HFFc6 (cell line): ENCODE results near the gene MRPL30. TPM values are rescaled to one million over a fixed set of nuclear protein-coding genes. Genes with fewer than 3 reads are reported as not detected.

Source experiments
- DNase-seq: peaks from one replicate; pipeline ENCODE4 v3.0.0-alpha.2; 2018
- H3K27ac Mint-ChIP-seq: 2 replicates; pipeline ENCODE4 v1.8.0; 2020; ENCODE audit warnings: mild to moderate bottlenecking, mixed read lengths
- H3K27me3 Mint-ChIP-seq: 2 replicates; pipeline ENCODE4 v1.8.0; 2021; ENCODE audit warnings: mild to moderate bottlenecking, moderate library complexity, mixed read lengths; ENCODE audit not compliant: insufficient read depth
- H3K36me3 Mint-ChIP-seq: 2 replicates; pipeline ENCODE4 v1.8.0; 2021; ENCODE audit warnings: low read depth, mixed read lengths
- H3K4me1 Mint-ChIP-seq: 2 replicates; pipeline ENCODE4 v1.8.0; 2020; ENCODE audit warnings: low read depth, mixed read lengths
- H3K4me3 Mint-ChIP-seq: 2 replicates; pipeline ENCODE4 v1.8.0; 2020; ENCODE audit warnings: mild to moderate bottlenecking, moderate library complexity, mixed read lengths
- H3K9me3 Mint-ChIP-seq: 2 replicates; pipeline ENCODE4 v1.8.0; 2020; ENCODE audit warnings: mild to moderate bottlenecking, mixed read lengths
- total RNA-seq, 6 experiments: library from RNA; stranded (reverse); fragmentation: NEBNext Ultra II Directional; extraction: Animal tissue kit (Norgen Biotek cat#: 25700); gene quantifications; 2 replicates in 1 of 6; 3 replicates in 5 of 6; pipeline ENCODE4 v1.2.3, GENCODE V29; 2021
- TF ChIP-seq, protein P1 (sequence below): fragments of 200-600 bp; sonication (generic); IDR thresholded peaks from 2 replicates; pipeline ENCODE4 v1.5.0; 2021; ENCODE audit warnings: antibody characterized with exemption, mild to moderate bottlenecking

Gene MRPL30
- total RNA-seq, 6 experiments from 2014 or later = 25.6 to 31.8 (median 29.6) TPM

DNA sequence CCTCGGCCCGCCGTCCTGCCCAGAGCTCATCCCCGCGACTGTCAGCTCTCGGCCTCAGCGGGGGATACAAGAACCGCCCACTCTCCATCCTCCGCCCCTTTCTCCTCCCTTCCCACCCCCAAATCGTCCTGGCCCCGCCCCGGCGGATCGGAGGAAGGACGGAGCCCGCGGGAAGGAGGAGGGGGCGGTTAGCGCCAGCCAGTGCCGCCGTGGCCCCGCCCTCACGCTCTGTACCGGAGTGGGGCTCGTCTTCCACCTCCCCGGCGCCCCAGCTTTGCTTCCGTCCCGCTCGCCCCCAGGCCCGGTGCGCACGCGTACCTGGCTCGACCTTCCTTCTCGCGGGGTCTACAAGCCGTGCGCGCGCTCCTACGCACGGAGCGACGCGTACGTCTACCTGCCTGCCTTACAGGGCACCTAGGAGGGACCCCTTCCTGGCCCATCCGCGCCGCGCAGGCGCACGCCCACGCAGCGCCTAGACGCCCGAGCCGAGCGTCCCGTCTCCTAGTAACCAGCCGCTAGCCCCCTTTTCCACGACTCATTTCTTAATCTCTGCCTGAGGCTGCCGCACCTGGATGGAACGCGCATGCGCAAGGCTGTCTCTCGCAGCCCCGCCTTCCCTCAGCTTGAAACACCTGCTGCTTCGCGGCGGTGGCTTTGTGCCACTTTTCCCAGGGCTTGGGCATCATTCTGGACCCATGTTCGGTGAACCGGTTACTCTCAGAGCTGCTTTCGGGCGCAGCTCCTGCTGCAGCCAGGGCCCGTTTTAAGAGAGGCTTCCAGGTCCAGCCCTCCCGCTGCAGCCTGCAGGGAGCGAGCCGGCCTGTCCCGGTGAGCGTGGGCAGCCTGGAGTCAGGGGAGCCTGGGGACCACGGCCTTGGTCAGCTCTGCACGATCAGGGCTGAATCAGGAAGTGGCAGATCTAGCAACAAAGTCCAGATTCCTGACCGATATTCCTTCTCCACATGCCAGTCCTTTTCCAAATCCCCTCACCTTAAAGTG, 39.6 kb upstream of the MRPL30 start, which contains the start of gene C2orf15:
Gene C2orf15, plus strand, starts transcription at position 598 of the 999 bp plus-strand sequence. CDS start 8,852 bp downstream, outside the sequence.
- Mint-ChIP-seq H3K27ac (peak within 1 kb of the TSS; percentile 32), H3K9me3 (no peaks in the 10 kb centered on the region), H3K4me3 (peak within 1 kb of the TSS; percentile 93), H3K27me3 (peaks cover 11% of the 10 kb centered on the region), H3K4me1 (peaks cover 9% of the 10 kb centered on the region; the same call in 1 of the 2 replicates), H3K36me3 (no peaks in the 10 kb centered on the region)
- TF ChIP-seq, protein P1, sequence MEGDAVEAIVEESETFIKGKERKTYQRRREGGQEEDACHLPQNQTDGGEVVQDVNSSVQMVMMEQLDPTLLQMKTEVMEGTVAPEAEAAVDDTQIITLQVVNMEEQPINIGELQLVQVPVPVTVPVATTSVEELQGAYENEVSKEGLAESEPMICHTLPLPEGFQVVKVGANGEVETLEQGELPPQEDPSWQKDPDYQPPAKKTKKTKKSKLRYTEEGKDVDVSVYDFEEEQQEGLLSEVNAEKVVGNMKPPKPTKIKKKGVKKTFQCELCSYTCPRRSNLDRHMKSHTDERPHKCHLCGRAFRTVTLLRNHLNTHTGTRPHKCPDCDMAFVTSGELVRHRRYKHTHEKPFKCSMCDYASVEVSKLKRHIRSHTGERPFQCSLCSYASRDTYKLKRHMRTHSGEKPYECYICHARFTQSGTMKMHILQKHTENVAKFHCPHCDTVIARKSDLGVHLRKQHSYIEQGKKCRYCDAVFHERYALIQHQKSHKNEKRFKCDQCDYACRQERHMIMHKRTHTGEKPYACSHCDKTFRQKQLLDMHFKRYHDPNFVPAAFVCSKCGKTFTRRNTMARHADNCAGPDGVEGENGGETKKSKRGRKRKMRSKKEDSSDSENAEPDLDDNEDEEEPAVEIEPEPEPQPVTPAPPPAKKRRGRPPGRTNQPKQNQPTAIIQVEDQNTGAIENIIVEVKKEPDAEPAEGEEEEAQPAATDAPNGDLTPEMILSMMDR = no peak
- peak; percentile 58 for DNase-seq

DNA sequence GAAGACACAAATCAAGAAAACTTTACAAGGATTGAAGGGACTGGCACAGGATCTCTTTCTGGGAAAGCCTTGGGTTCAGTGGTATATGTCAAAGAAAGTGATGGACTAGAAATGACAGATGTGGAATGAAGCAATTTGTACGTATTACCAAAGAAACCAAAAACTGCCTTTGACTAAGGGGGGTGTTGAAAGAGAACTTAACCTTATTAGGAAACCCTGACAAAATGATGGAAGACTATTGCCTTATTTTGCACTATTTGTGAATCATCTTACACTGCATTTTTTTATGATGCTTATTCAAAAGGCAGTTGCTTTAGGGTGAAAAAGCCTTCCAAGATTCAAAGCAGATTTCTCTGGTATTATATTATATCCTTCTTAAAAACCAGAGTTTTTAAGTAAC, 30.3 kb upstream of the MRPL30 start:
- Mint-ChIP-seq H3K4me1 (peaks cover 7% of the 10 kb centered on the region), H3K36me3 (no peaks in the 10 kb centered on the region), H3K4me3 (no peak overlapping the region), H3K27ac (no peak overlapping the region), H3K9me3 (no peaks in the 10 kb centered on the region), H3K27me3 (0 out of 2 replicates have a peak, but pooled peaks cover 2% of the 10 kb centered on the region)
- DNase-seq = no peak
- TF ChIP-seq, protein P1 = no peak

DNA sequence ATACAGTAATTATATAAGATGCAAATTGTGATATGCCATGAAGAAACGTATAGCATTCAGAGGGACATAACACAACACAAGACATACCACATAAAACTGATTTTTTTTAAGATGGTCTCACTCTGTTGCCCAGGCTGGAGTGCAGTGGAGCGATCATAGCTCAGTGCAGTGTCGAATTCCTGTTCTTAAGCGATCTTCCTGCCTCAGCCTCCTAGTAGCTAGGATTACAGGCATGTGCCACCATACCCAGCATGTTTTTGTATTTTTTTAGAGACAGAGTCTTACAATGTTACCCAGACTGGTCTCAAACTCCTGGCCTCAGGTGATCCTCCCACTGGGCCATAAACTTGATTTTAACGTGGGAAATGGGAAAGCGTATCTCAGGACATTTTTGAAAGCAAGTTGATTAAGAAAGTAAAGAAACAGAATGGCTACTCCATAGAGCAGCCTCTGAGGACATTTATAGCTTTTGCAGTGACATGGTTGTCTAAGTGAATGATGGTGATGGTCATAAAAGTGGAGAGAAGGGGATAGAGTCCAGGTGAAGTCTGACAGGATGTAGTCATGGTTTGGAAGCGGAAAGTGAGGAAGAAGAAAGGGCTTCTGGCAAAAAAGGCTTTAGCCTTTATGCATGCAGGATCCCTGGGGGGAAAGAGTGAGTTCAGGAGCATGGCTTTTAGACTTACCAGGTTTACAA, 28.6 kb upstream of the MRPL30 start:
- TF ChIP-seq, protein P1 = no peak
- Mint-ChIP-seq H3K4me1 (peaks cover 12% of the 10 kb centered on the region), H3K27me3 (no peaks in the 10 kb centered on the region), H3K27ac (no peak overlapping the region), H3K4me3 (no peak overlapping the region), H3K9me3 (no peaks in the 10 kb centered on the region), H3K36me3 (0 out of 2 replicates have a peak, but pooled peaks cover 3% of the 10 kb centered on the region)
- no peak for DNase-seq

DNA sequence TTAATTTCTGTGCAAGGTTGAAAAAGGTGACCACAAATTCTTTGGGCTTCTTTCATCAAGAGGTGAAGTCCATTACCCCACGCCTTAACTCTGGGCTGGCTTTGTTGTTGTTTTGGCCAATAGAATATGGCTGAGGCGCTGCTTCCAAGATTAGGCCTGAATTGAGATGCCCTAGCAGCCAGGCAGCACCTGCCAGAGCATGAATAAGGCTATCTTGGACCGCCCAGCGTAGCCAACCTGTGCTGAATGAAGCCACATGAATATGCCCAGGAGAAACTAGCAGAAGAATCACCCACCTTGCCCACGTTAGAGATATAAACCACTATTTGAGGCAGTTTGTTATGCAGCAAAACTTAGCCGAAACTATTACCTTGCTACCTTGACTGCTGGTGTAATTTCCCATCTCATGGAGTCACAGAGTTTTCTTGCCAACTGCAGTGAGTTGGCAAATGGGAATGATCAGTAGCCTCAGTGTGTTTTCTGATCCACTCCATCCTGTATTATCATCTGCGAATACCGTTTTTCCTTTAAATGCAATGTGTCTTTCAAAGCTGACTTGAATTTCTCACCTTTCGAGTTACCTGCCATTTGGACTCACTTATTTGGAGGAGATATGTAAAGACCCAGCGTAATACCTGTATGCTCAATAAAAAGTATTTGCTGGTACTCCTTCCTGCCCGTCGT, 26.9 kb upstream of the MRPL30 start:
- DNase-seq = no peak
- Mint-ChIP-seq H3K27me3 (no peaks in the 10 kb centered on the region), H3K9me3 (no peaks in the 10 kb centered on the region), H3K4me3 (peak overlapping the region; percentile 90), H3K27ac (peak overlapping the region; percentile 86), H3K36me3 (0 out of 2 replicates have a peak, but pooled peaks cover 4% of the 10 kb centered on the region), H3K4me1 (peaks cover 12% of the 10 kb centered on the region)
- TF ChIP-seq, protein P1 = no peak
